Measurements from ENCODE around the gene TRIM65.
"Not testable (repeated sequence)": the region's sequence is repeated elsewhere in the genome, so short reads cannot be mapped to it uniquely, and the experiment has no call there.

TRIM65 gene

GRCh38 chr17:75895370-75896155 lies 1.2 kb downstream of the TRIM65 start:
- no peak for DNase-seq

- no peak for DNase-seq
Observed at GRCh38 chr17:75894049-75894733, 2.6 kb downstream of the TRIM65 start.

- DNase-seq, result no peak
Observed at GRCh38 chr17:75893305-75894048, 3.3 kb downstream of the TRIM65 start.

GRCh38 chr17:75892556-75893224 lies 4.1 kb downstream of the TRIM65 start:
- DNase-seq, result no peak

DNA sequence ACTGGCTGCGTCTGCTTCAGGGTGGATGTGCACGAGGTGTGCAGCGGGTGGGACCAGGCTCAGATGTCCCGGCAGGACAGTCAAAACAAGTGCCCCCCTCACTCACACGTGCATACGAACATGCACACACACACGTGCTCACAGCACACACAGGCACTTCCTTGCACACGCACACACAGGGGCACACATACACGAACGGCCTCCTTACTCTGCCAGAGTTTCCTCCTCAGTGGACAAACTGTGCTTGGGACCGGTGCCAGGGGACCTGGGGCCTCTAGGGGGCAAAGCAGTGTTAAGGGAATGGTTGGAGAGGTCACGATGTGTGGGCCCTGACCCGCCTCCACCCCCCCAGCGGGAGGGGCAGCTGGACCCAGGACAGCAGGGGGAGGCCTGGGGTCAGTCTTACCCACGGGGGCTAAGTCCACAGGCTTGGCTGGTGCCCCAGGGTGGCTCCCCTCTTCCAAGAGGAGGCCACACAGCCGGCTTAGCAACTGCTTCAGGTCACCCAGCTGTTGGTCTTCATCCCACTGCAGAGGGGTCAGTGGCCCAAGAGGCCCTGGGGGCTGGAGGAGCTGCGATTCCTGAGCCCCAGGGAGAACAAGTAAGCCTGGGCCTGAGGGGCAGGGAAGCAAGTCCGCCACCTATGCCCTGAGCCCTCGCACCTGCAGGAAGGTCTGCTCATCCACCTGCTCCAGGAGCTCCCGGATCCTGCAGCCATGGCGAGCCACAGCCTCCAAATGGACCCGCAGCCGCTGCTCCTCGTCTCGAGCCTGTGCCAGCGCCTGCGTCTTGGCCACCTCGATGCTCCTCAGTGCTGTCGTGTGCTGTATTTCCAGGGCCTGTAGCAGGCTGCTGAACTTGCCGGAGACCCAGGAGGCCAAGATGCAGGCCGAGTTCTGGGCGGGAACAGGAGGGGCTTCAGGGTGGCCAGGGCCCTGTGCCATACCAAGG lies 4.9 kb downstream of the TRIM65 start:
- DNase-seq, result no peak

- DNase-seq, result no peak
Observed at GRCh38 chr17:75891022-75891604, 5.6 kb downstream of the TRIM65 start.

- DNase-seq, result no peak
Observed at GRCh38 chr17:75889454-75889853, 7.3 kb downstream of the TRIM65 start.

GRCh38 chr17:75888484-75888883 lies 8.3 kb downstream of the TRIM65 start:
- DNase-seq, result no peak

DNA sequence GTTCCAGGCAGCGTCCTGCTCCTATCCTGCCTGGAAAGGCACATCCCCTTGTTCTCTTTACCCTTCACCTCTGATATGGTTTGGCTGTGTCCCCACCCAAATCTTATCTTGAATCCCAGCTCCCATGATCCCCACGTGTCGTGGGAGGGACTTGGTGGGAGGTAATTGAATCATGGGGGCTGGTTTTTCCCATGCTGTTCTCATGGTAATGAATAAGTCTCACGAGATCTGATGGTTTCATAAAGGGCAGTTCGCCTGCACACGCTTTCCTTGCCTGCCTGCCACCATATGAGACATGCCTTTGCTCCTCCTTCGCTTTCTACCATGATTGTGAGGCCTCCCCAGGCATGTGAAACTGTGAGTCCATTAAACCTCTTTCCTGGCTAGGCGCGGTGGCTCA lies 10.9 kb downstream of the TRIM65 start:
- not testable (repeated sequence) for DNase-seq

- DNase-seq, result no peak
Observed at GRCh38 chr17:75885431-75885830, 11.3 kb downstream of the TRIM65 start.

GRCh38 chr17:75881678-75882454 lies 14.9 kb downstream of the TRIM65 start:
- no peak for DNase-seq

DNA sequence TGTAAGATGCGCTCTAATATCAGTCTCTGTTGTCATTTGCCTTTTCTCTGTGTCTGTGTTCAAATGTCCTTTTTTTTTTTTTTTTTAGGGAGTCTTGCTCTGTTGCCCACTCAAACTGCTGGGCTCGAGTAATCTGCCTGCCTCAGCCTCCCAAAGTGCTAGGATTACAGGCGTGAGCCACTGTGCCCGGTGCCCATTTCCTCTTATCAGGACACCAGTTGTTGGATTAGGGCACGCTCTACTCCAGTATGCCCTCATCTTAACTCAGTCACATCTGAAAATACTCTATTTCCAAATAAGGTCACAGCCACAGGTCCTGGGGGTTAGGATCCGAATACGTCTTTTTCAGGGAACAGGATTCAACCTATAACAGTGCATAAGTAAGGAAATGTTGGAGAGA lies 16.5 kb downstream of the TRIM65 start:
- no peak for DNase-seq

DNA sequence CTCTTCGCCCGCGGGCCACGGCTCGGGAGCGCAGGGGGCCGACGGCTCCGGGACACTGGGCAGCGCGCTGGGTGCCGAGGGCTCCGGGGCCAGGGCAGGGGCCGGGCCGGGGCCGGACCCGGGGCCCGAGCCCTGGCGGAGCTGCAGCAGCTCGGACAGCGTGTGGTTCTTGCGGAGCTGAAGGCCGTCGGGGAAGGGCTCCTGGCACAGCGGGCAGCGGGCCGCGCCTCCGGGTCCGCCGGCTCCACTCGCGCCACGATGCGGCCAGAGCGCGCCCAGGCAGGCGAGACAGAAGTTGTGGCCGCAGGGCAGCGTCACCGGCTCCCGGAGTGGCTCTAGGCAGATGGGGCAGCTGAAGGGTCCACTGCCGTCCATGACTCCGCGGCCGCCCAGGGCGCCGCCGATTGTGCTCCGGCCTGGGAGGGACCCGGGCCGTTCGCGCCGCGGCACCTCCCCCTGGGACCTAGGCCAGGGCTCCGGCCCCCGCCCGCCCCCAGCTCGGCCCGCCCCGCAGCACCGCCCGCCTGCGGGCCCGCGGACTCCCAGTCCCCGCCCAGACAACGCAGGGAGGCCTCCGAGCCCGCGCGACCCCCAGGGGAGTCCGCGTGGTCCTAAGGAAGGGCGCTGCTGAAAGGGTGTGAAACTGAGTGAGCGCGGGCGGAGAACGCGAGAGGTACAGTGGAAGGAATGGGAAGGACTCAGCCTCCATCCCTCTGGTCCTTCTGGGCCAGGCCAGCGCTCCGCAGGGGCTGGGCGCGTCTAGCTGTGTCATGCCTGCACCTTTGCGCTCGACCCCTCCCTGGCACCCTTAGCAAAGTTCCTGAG lies 18.4 kb downstream of the TRIM65 start, which contains the start of gene TRIM47:
Gene TRIM47 (minus strand): TSS at position 408 of the 825 bp plus-strand sequence. CDS start 33 bp downstream, at position 375.
- no peak for DNase-seq

DNA sequence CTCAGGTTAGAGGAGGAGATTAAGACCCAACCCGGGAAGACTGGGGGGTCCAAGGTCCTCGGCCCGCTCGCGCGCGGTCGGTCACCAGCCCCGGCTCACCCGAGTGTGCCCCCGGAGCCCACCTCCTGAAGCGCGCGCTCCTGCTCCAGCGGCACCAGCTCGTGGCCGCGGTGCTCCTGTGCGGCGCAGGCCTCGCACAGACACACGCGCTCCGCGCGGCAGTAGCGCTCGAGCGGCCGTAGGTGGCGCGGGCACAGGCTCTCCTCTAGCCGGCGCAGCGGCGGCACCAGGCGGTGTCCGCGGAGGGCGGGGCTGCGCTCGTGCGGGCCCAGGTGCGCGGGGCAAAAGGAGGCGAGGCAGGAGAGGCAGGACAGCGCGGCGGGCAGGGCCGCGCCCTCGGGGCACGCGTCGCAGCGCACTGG lies 19.0 kb downstream of the TRIM65 start:
- peak; percentile 69 for DNase-seq

DNA sequence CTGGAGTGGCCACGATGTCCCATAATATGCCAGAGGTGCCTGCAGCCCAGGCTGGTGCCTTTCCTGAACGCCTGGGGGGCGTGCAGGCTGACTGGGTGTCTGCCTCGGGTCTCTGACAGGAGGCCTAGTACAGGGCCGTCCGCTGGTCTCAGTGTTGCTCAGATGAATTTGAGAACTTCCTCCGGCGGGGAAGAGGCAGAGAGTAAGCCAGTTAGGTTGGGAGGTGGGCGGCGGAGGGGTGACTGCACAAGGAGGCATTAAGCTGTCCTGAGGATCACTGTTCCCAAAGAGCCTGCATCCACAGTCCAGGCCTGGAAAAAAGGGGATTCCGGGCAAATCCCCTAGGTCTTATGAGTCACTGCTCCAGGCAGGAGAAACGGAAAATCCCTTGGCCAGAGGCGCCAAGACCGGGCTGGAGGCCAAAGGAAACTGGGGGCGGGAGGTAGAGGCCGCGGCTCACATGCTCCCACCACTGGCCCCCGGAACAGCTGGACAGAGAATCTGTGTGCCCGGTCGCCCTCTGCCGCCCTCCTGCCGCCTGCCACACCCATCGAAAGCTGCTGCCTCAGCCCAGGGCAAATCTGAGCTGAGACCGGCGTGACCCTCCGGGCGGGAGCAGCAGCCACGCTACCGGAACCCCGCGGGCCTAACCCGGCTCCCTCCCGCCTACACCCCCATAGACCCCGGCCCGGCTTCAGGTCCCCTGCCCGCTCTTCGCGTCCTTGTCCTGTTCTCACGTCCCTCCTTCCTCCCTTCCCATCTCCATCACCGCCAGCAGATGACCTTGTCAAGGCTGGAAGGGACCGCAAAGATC lies 19.6 kb downstream of the TRIM65 start:
- no peak for DNase-seq

- DNase-seq, result peak; percentile 76
Observed at GRCh38 chr17:75876190-75876937, 20.4 kb downstream of the TRIM65 start.

GRCh38 chr17:75875940-75876189 lies 20.9 kb downstream of the TRIM65 start:
- no peak for DNase-seq
